Neural progenitor cell (in vitro differentiated cells): ENCODE measurements around the gene HOXD13. TPM values are rescaled to one million over a fixed set of nuclear protein-coding genes. Genes with fewer than 3 reads are reported as not detected.
A peak's percentile ranks its signal among the peaks of the same experiment; 100 is the strongest.

Experiments used
- DNase-seq: peaks from one replicate; pipeline ENCODE4 v3.0.0-alpha.2; 2016; ENCODE audit warnings: low spot score
- H2AFZ ChIP-seq: fragments of 200-600 bp; sonication (generic); replicated peaks from 2 replicates; pipeline ENCODE4 v1.6.1; 2016; ENCODE audit warnings: antibody characterized with exemption
- H3F3A ChIP-seq: fragments of 200-600 bp; sonication (generic); 2 replicates; pipeline ENCODE4 v1.6.1; 2016; ENCODE audit warnings: antibody characterized with exemption, low read depth
- H3K27ac ChIP-seq: fragments of 200-600 bp; sonication (generic); 2 replicates; pipeline ENCODE4 v1.5.1; 2016; ENCODE audit warnings: mild to moderate bottlenecking
- H3K27me3 ChIP-seq: fragments of 200-600 bp; sonication (generic); 2 replicates; pipeline ENCODE4 v1.6.1; 2016; ENCODE audit warnings: mild to moderate bottlenecking, moderate library complexity
- H3K36me3 ChIP-seq: fragments of 200-600 bp; sonication (generic); 2 replicates; pipeline ENCODE4 v1.5.1; 2016
- H3K4me1 ChIP-seq: fragments of 200-600 bp; sonication (generic); 2 replicates; pipeline ENCODE4 v1.6.1; 2016; ENCODE audit warnings: mixed run types
- H3K4me2 ChIP-seq: fragments of 200-600 bp; sonication (generic); 2 replicates; pipeline ENCODE4 v1.6.1; 2016
- H3K4me3 ChIP-seq: fragments of 200-600 bp; sonication (generic); 2 replicates; pipeline ENCODE4 v1.5.1; 2016
- H3K79me2 ChIP-seq: fragments of 200-600 bp; sonication (generic); 2 replicates; pipeline ENCODE4 v1.6.1; 2016; ENCODE audit warnings: low read depth
- H3K9ac ChIP-seq: fragments of 200-600 bp; sonication (generic); 2 replicates; pipeline ENCODE4 v1.6.1; 2016
- H3K9me3 ChIP-seq: fragments of 200-600 bp; sonication (generic); 2 replicates; pipeline ENCODE4 v1.5.1; 2016; ENCODE audit warnings: low read depth
- H4K20me1 ChIP-seq: fragments of 200-600 bp; sonication (generic); 2 replicates; pipeline ENCODE4 v1.6.1; 2016; ENCODE audit warnings: low read depth
- H3K27ac Mint-ChIP-seq: 3 replicates; pipeline ENCODE4 v1.8.0; 2021; ENCODE audit warnings: mixed read lengths
- H3K27me3 Mint-ChIP-seq: 2 replicates; pipeline ENCODE4 v1.8.0; 2022; ENCODE audit warnings: low read depth, mild to moderate bottlenecking, inconsistent platforms, moderate library complexity, mixed read lengths; ENCODE audit not compliant: insufficient read depth
- H3K36me3 Mint-ChIP-seq: 3 replicates; pipeline ENCODE4 v1.8.0; 2021; ENCODE audit warnings: mixed read lengths
- H3K4me1 Mint-ChIP-seq: 3 replicates; pipeline ENCODE4 v1.8.0; 2021; ENCODE audit warnings: mixed read lengths
- H3K4me3 Mint-ChIP-seq: 3 replicates; pipeline ENCODE4 v1.8.0; 2021; ENCODE audit warnings: mild to moderate bottlenecking, moderate library complexity, mixed read lengths
- H3K9me3 Mint-ChIP-seq: 3 replicates; pipeline ENCODE4 v1.8.0; 2020; ENCODE audit warnings: mixed read lengths
- EZH2 ChIP-seq: fragments of 200-600 bp; sonication (generic); IDR thresholded peaks from 2 replicates; pipeline ENCODE4 v1.6.1; 2017; ENCODE audit warnings: antibody characterized with exemption, mild to moderate bottlenecking, moderate library complexity
- EZH2phosphoT487 ChIP-seq: fragments of 200-600 bp; sonication (generic); IDR thresholded peaks from 2 replicates; pipeline ENCODE4 v1.6.1; 2017; ENCODE audit warnings: antibody characterized with exemption
- total RNA-seq: library from RNA; depleted of rRNA; stranded (reverse); fragments of >200 nt; gene quantifications from 2 replicates; pipeline ENCODE4 v1.2.3, GENCODE V29; 2015; ENCODE audit warnings: low replicate concordance
- TF ChIP-seq, protein P1 (sequence below): fragments of 200-600 bp; sonication (generic); IDR thresholded peaks from 2 replicates; pipeline ENCODE4 v1.5.1; 2017; ENCODE audit warnings: antibody characterized with exemption, mild to moderate bottlenecking

The HOXD13 gene
- total RNA-seq, 1 donor from 2014 or later, result not detected

GRCh38 chr2:176136374-176137251 lies 44.1 kb downstream of the HOXD13 start:
- no peak overlapping the region for H3K27ac ChIP-seq
- H3K4me2 ChIP-seq, result peak overlapping the region; percentile 66
- no peaks in the 10 kb centered on the region for H3K79me2 ChIP-seq
- peaks cover 67% of the 10 kb centered on the region for H4K20me1 ChIP-seq
- no peaks in the 10 kb centered on the region for H3K9me3 ChIP-seq
- H3K27ac Mint-ChIP-seq, result no peak overlapping the region
- H3K36me3 ChIP-seq, result no peaks in the 10 kb centered on the region
- H3K4me3 Mint-ChIP-seq, result peak overlapping the region; percentile 77
- peaks cover 4% of the 10 kb centered on the region for H3K4me1 Mint-ChIP-seq
- TF ChIP-seq EZH2, result peak; percentile 97
- TF ChIP-seq, protein P1, sequence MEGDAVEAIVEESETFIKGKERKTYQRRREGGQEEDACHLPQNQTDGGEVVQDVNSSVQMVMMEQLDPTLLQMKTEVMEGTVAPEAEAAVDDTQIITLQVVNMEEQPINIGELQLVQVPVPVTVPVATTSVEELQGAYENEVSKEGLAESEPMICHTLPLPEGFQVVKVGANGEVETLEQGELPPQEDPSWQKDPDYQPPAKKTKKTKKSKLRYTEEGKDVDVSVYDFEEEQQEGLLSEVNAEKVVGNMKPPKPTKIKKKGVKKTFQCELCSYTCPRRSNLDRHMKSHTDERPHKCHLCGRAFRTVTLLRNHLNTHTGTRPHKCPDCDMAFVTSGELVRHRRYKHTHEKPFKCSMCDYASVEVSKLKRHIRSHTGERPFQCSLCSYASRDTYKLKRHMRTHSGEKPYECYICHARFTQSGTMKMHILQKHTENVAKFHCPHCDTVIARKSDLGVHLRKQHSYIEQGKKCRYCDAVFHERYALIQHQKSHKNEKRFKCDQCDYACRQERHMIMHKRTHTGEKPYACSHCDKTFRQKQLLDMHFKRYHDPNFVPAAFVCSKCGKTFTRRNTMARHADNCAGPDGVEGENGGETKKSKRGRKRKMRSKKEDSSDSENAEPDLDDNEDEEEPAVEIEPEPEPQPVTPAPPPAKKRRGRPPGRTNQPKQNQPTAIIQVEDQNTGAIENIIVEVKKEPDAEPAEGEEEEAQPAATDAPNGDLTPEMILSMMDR, result no peak
- TF ChIP-seq EZH2phosphoT487, result peak; percentile 92
- DNase-seq, result peak; percentile 67
- H3K9ac ChIP-seq, result no peak overlapping the region
- peak overlapping the region; percentile 55 for H2AFZ ChIP-seq
- peaks cover 91% of the 10 kb centered on the region for H3K27me3 Mint-ChIP-seq
- peaks cover 100% of the 10 kb centered on the region for H3K27me3 ChIP-seq
- no peaks in the 10 kb centered on the region for H3F3A ChIP-seq
- peaks cover 14% of the 10 kb centered on the region for H3K9me3 Mint-ChIP-seq
- H3K36me3 Mint-ChIP-seq, result no peaks in the 10 kb centered on the region
- H3K4me3 ChIP-seq, result peak overlapping the region; percentile 39
- H3K4me1 ChIP-seq, result no peaks in the 10 kb centered on the region

DNA sequence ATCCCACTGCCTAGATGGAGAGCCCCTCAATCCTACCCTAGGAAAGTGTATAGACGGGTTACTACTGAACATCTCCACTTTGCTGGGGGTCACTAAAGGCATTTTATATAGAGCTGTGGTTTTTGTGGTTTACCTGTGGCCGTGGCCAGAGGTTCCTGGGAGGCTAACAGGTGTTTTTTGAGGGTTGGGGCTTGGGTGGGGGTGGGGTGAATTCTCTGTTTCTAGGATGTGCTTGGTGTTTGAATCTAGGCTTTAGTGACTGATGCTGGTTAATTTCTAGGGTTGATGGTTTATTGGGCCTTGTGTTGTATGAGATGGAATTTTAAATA lies 44.7 kb downstream of the HOXD13 start:
- Histone ChIP-seq H3K79me2 (no peaks in the 10 kb centered on the region), H3F3A (no peaks in the 10 kb centered on the region), H3K4me3 (no peak overlapping the region), H4K20me1 (peaks cover 62% of the 10 kb centered on the region), H3K27ac (no peak overlapping the region), H3K27me3 (peaks cover 100% of the 10 kb centered on the region), H3K4me2 (no peak overlapping the region), H3K4me1 (no peaks in the 10 kb centered on the region), H3K36me3 (no peaks in the 10 kb centered on the region), H3K9me3 (no peaks in the 10 kb centered on the region), H2AFZ (no peak overlapping the region), H3K9ac (no peak overlapping the region)
- Mint-ChIP-seq H3K4me1 (peaks cover 4% of the 10 kb centered on the region), H3K36me3 (no peaks in the 10 kb centered on the region), H3K4me3 (peak overlapping the region; percentile 30), H3K27ac (no peak overlapping the region), H3K27me3 (peaks cover 88% of the 10 kb centered on the region), H3K9me3 (peaks cover 14% of the 10 kb centered on the region)
- no peak for DNase-seq
- TF ChIP-seq EZH2, result no peak
- TF ChIP-seq EZH2phosphoT487, result no peak

DNA sequence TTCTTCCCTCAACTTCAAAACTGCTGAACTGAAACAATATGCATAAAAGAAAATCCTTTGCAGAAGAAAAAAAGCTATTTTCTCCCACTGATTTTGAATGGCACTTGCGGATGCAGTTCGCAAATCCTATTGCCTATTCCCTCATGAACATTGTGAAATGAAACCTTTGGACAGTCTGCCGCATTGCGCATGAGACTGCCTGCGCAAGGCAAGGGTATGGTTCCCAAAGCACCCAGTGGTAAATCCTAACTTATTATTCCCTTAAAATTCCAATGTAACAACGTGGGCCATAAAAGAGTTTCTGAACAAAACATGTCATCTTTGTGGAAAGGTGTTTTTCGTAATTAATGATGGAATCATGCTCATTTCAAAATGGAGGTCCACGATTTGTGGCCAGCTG lies 45.4 kb downstream of the HOXD13 start:
- Histone ChIP-seq H4K20me1 (peaks cover 55% of the 10 kb centered on the region), H3K79me2 (no peaks in the 10 kb centered on the region)

More for the DNA sequence above, 45.4 kb downstream of the HOXD13 start:
- H3K9me3 Mint-ChIP-seq, result peaks cover 12% of the 10 kb centered on the region
- no peak for DNase-seq
- H3K27ac ChIP-seq, result no peak overlapping the region
- H3K27me3 ChIP-seq, result peaks cover 100% of the 10 kb centered on the region
- H3K36me3 ChIP-seq, result no peaks in the 10 kb centered on the region
- no peak overlapping the region for H3K27ac Mint-ChIP-seq
- no peaks in the 10 kb centered on the region for H3K36me3 Mint-ChIP-seq
- TF ChIP-seq EZH2phosphoT487 (no peak), EZH2 (no peak)
- TF ChIP-seq, protein P1, result no peak
- peaks cover 4% of the 10 kb centered on the region for H3K4me1 Mint-ChIP-seq
- H3K4me3 Mint-ChIP-seq, result no peak overlapping the region
- no peaks in the 10 kb centered on the region for H3F3A ChIP-seq
- no peak overlapping the region for H2AFZ ChIP-seq
- H3K9ac ChIP-seq, result no peak overlapping the region
- no peak overlapping the region for H3K4me2 ChIP-seq
- peaks cover 83% of the 10 kb centered on the region for H3K27me3 Mint-ChIP-seq
- H3K4me3 ChIP-seq, result no peak overlapping the region
- H3K9me3 ChIP-seq, result no peaks in the 10 kb centered on the region
- no peaks in the 10 kb centered on the region for H3K4me1 ChIP-seq
